Astrocyte (in vitro differentiated cells and primary cell): ENCODE results near the gene TBL2. TPM values are rescaled to one million over a fixed set of nuclear protein-coding genes. Genes with fewer than 3 reads are reported as not detected.

ENCODE experiments used
- DNase-seq: peaks from one replicate; pipeline ENCODE4 v3.0.0-alpha.2; 2010; ENCODE audit warnings: low read depth
- FAIRE-seq: peaks from 2 replicates; lab custom pipeline; 2011; peaks lifted over from hg19 to GRCh38; lab: Jason Lieb, UNC
- H2AFZ ChIP-seq: 2 replicates; pipeline ENCODE4 v1.6.0; 2012; ENCODE audit warnings: low read depth, low read length, inconsistent platforms
- H3K27ac ChIP-seq: 2 replicates; pipeline ENCODE4 v1.5.1; 2011; ENCODE audit warnings: low read depth, low read length, inconsistent platforms
- H3K27me3 ChIP-seq: 2 replicates; pipeline ENCODE4 v1.6.0; 2011; ENCODE audit warnings: low read length, inconsistent platforms; ENCODE audit not compliant: insufficient read depth
- H3K36me3 ChIP-seq: 2 replicates; pipeline ENCODE4 v1.5.1; 2011; ENCODE audit warnings: low read length, inconsistent platforms; ENCODE audit not compliant: insufficient read depth
- H3K4me1 ChIP-seq: 2 replicates; pipeline ENCODE4 v1.5.1; 2011; ENCODE audit warnings: low read length, inconsistent platforms; ENCODE audit not compliant: insufficient read depth
- H3K4me2 ChIP-seq: 2 replicates; pipeline ENCODE4 v1.6.0; 2012; ENCODE audit warnings: low read length, inconsistent platforms
- H3K4me3 ChIP-seq: 2 replicates; pipeline ENCODE4 v1.5.1; 2011; ENCODE audit warnings: low read depth, mild to moderate bottlenecking, low read length, inconsistent platforms; ENCODE audit not compliant: insufficient read depth
- H3K79me2 ChIP-seq: 2 replicates; pipeline ENCODE4 v1.6.0; 2012; ENCODE audit warnings: mild to moderate bottlenecking, low read length, inconsistent platforms; ENCODE audit not compliant: insufficient read depth
- H3K9ac ChIP-seq: 2 replicates; pipeline ENCODE4 v1.6.0; 2012; ENCODE audit warnings: mild to moderate bottlenecking, low read length, inconsistent platforms
- H3K9me3 ChIP-seq: 2 replicates; pipeline ENCODE4 v1.5.1; 2012; ENCODE audit warnings: low read depth, mild to moderate bottlenecking, low read length, inconsistent platforms; ENCODE audit not compliant: insufficient read depth
- H4K20me1 ChIP-seq: 2 replicates; pipeline ENCODE4 v1.6.0; 2012; ENCODE audit warnings: low read length, inconsistent platforms; ENCODE audit not compliant: insufficient read depth
- H3K27ac Mint-ChIP-seq: one replicate; pipeline ENCODE4 v1.8.0; 2021; ENCODE audit warnings: mild to moderate bottlenecking, mixed read lengths; ENCODE audit not compliant: unreplicated experiment
- H3K27me3 Mint-ChIP-seq: one replicate; pipeline ENCODE4 v1.8.0; 2021; ENCODE audit warnings: low read depth, mixed read lengths; ENCODE audit not compliant: unreplicated experiment
- H3K36me3 Mint-ChIP-seq: one replicate; pipeline ENCODE4 v1.8.0; 2021; ENCODE audit warnings: low read depth, mixed read lengths; ENCODE audit not compliant: unreplicated experiment
- H3K4me1 Mint-ChIP-seq: one replicate; pipeline ENCODE4 v1.8.0; 2021; ENCODE audit warnings: low read depth, mixed read lengths; ENCODE audit not compliant: unreplicated experiment
- H3K4me3 Mint-ChIP-seq: one replicate; pipeline ENCODE4 v1.8.0; 2021; ENCODE audit warnings: mild to moderate bottlenecking, moderate library complexity, mixed read lengths; ENCODE audit not compliant: unreplicated experiment
- H3K9me3 Mint-ChIP-seq: one replicate; pipeline ENCODE4 v1.8.0; 2021; ENCODE audit warnings: mild to moderate bottlenecking, mixed read lengths; ENCODE audit not compliant: unreplicated experiment
- EZH2 ChIP-seq: IDR thresholded peaks from 2 replicates; pipeline ENCODE4 v1.6.1; 2012; ENCODE audit warnings: mild to moderate bottlenecking, low read length, inconsistent platforms; ENCODE audit not compliant: insufficient read depth
- total RNA-seq: library from RNA; stranded (reverse); gene quantifications from 2 replicates; pipeline ENCODE4 v1.2.1, GENCODE V29; 2021
- TF ChIP-seq, protein P1 (sequence below): IDR thresholded peaks from 2 replicates; pipeline ENCODE4 v1.5.1; 2011; ENCODE audit warnings: low read depth, mild to moderate bottlenecking, inconsistent platforms, low read length, moderate library complexity; ENCODE audit not compliant: insufficient read depth

The TBL2 gene
- total RNA-seq, 1 donor from 2014 or later, result 54.8 TPM

GRCh38 chr7:73625276-73625675 lies 46.9 kb upstream of the TBL2 start:
- H3K9ac ChIP-seq, result no peak overlapping the region
- H4K20me1 ChIP-seq, result no peaks in the 10 kb centered on the region
- no peak for FAIRE-seq
- no peaks in the 10 kb centered on the region for H3K79me2 ChIP-seq
- H3K4me3 ChIP-seq, result no peak overlapping the region
- H3K4me1 ChIP-seq, result peaks cover 7% of the 10 kb centered on the region
- Mint-ChIP-seq H3K27me3 (peaks cover 54% of the 10 kb centered on the region), H3K4me1 (no peaks in the 10 kb centered on the region), H3K9me3 (no peaks in the 10 kb centered on the region), H3K36me3 (no peaks in the 10 kb centered on the region), H3K4me3 (no peak overlapping the region), H3K27ac (no peak overlapping the region)
- no peaks in the 10 kb centered on the region for H3K36me3 ChIP-seq
- H2AFZ ChIP-seq, result no peak overlapping the region
- DNase-seq, result no peak
- H3K9me3 ChIP-seq, result no peaks in the 10 kb centered on the region
- no peak overlapping the region for H3K27ac ChIP-seq
- no peak for TF ChIP-seq EZH2
- TF ChIP-seq, protein P1, sequence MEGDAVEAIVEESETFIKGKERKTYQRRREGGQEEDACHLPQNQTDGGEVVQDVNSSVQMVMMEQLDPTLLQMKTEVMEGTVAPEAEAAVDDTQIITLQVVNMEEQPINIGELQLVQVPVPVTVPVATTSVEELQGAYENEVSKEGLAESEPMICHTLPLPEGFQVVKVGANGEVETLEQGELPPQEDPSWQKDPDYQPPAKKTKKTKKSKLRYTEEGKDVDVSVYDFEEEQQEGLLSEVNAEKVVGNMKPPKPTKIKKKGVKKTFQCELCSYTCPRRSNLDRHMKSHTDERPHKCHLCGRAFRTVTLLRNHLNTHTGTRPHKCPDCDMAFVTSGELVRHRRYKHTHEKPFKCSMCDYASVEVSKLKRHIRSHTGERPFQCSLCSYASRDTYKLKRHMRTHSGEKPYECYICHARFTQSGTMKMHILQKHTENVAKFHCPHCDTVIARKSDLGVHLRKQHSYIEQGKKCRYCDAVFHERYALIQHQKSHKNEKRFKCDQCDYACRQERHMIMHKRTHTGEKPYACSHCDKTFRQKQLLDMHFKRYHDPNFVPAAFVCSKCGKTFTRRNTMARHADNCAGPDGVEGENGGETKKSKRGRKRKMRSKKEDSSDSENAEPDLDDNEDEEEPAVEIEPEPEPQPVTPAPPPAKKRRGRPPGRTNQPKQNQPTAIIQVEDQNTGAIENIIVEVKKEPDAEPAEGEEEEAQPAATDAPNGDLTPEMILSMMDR, result no peak
- no peak overlapping the region for H3K4me2 ChIP-seq
- peaks cover 51% of the 10 kb centered on the region for H3K27me3 ChIP-seq

DNA sequence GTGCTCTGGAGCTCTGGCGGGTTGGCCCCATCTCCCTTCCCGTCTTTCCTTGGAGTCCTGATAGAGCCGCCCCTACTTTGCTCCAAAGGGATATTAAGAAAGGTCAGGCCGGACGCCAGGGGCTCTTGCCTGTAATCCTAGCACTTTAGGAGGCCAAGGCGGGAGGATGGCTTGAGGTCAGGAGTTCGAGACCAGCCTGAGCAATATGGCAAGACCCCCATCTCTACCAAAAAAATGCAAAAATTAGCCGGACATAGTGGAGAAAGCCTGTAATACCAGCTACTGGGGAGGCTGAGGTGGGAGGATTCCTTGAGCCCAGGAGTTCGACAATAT lies 46.3 kb upstream of the TBL2 start:
- peaks cover 51% of the 10 kb centered on the region for H3K27me3 ChIP-seq
- H3K4me3 Mint-ChIP-seq, result no peak overlapping the region

More for the DNA sequence above, 46.3 kb upstream of the TBL2 start:
- Histone ChIP-seq H3K4me2 (peak overlapping the region; percentile 84), H3K9ac (no peak overlapping the region), H3K79me2 (no peaks in the 10 kb centered on the region), H3K27ac (no peak overlapping the region), H3K4me3 (no peak overlapping the region), H3K9me3 (no peaks in the 10 kb centered on the region), H2AFZ (no peak overlapping the region), H3K36me3 (no peaks in the 10 kb centered on the region), H3K4me1 (peaks cover 7% of the 10 kb centered on the region), H4K20me1 (no peaks in the 10 kb centered on the region)
- H3K27me3 Mint-ChIP-seq, result peaks cover 54% of the 10 kb centered on the region
- no peaks in the 10 kb centered on the region for H3K36me3 Mint-ChIP-seq
- no peak overlapping the region for H3K27ac Mint-ChIP-seq
- no peaks in the 10 kb centered on the region for H3K4me1 Mint-ChIP-seq
- FAIRE-seq (no peak), DNase-seq (no peak)
- H3K9me3 Mint-ChIP-seq, result no peaks in the 10 kb centered on the region
- TF ChIP-seq, protein P1, result no peak
- no peak for TF ChIP-seq EZH2
